Islet precursor cell (in vitro differentiated cells): ENCODE measurements around the gene NPY.
"Not testable (repeated sequence)": the region's sequence is repeated elsewhere in the genome, so short reads cannot be mapped to it uniquely, and the experiment has no call there.

Source experiments
- DNase-seq: peaks from one replicate; pipeline ENCODE4 v3.0.0-alpha.2; 2018

The NPY gene

GRCh38 chr7:24283897-24284698, at the start of gene NPY:
TSS of gene NPY (plus strand) at chr7:24284190. CDS start at chr7:24285241, 1,051 bp downstream.
- DNase-seq = no peak

GRCh38 chr7:24239260-24239659, 44.7 kb upstream of the NPY start:
- no peak for DNase-seq

- DNase-seq = no peak
Measured at GRCh38 chr7:24241206-24241605, 42.8 kb upstream of the NPY start.

- DNase-seq = no peak
Measured at GRCh38 chr7:24244554-24244953, 39.4 kb upstream of the NPY start.

- DNase-seq = no peak
Measured at GRCh38 chr7:24245362-24245761, 38.6 kb upstream of the NPY start.

GRCh38 chr7:24249266-24249665, 34.7 kb upstream of the NPY start:
- DNase-seq = no peak

GRCh38 chr7:24251568-24251967, 32.4 kb upstream of the NPY start:
- no peak for DNase-seq

- no peak for DNase-seq
Measured at GRCh38 chr7:24255139-24255538, 28.9 kb upstream of the NPY start.

GRCh38 chr7:24258324-24258723, 25.7 kb upstream of the NPY start:
- not testable (repeated sequence) for DNase-seq

- DNase-seq = no peak
Measured at GRCh38 chr7:24271938-24272337, 12.1 kb upstream of the NPY start.

GRCh38 chr7:24279512-24279911, 4.5 kb upstream of the NPY start:
- no peak for DNase-seq

- DNase-seq = peak; percentile 56
Measured at GRCh38 chr7:24283554-24283896, 465 bp upstream of the NPY start.

- peak; percentile 56 for DNase-seq
Measured at GRCh38 chr7:24284699-24285506, 913 bp downstream of the NPY start.

- DNase-seq = peak; percentile 83
Measured at GRCh38 chr7:24290004-24290641, 6.1 kb downstream of the NPY start.

- no peak for DNase-seq
Measured at GRCh38 chr7:24291271-24291670, 7.3 kb downstream of the NPY start.

- no peak for DNase-seq
Measured at GRCh38 chr7:24297362-24297761, 13.4 kb downstream of the NPY start.

GRCh38 chr7:24298696-24299095, 14.7 kb downstream of the NPY start:
- DNase-seq = no peak

GRCh38 chr7:24299192-24299591, 15.2 kb downstream of the NPY start:
- no peak for DNase-seq

GRCh38 chr7:24301703-24302102, 17.7 kb downstream of the NPY start:
- DNase-seq = no peak

GRCh38 chr7:24304494-24305095, 20.6 kb downstream of the NPY start:
- no peak for DNase-seq

GRCh38 chr7:24307326-24307725, 23.3 kb downstream of the NPY start:
- no peak for DNase-seq

- DNase-seq = no peak
Measured at GRCh38 chr7:24312588-24312987, 28.6 kb downstream of the NPY start.

GRCh38 chr7:24313777-24314176, 29.8 kb downstream of the NPY start:
- no peak for DNase-seq
